GM18907 (cell line): ENCODE results near the gene CRISPLD2.
A peak's percentile ranks its signal among the peaks of the same experiment; 100 is the strongest.

Source experiments
- ATAC-seq: cut with Tn5 transposase; IDR thresholded peaks from one replicate; pipeline ENCODE4 v1.9.1; 2021; ENCODE audit warnings: mild to moderate bottlenecking, moderate library complexity; ENCODE audit not compliant: unreplicated experiment

Gene CRISPLD2

DNA sequence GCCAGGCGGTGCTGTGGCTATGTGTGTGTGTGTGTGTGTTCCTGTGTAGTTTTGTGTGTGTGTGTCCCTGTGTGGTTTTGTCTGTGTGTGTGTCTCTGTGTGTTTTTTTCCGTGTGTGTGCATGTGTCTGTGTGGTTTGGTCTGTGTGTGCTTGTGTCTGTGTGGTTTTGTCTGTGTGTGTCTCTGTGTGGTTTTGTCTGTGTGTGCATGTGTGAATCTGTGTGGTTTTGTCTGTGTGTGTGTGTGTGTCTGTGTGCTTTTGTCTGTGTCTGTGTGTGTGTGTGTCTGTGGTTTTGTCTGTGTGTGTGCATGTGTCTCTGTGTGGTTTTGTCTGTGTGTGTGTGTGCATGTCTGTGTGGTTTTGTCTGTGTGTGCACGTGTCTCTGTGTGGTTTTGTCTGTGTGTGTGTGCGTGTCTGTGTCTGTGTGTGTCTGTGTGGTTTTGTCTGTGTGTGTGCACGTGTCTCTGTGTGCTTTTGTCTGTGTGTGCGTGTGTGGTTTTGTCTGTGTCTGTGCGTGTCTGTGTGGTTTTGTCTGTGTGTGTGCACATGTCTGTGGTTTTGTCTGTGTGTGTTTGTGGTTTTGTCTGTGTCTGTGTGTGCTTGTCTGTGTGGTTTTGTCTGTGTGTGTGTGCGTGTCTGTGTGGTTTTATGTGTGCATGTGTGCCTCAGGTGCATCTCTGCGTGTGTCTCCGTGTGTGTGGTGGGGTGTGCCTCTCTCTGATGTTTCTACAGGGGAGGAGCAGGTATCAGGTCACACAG is 129.2 kb downstream of the CRISPLD2 start:
- ATAC-seq, result no peak

DNA sequence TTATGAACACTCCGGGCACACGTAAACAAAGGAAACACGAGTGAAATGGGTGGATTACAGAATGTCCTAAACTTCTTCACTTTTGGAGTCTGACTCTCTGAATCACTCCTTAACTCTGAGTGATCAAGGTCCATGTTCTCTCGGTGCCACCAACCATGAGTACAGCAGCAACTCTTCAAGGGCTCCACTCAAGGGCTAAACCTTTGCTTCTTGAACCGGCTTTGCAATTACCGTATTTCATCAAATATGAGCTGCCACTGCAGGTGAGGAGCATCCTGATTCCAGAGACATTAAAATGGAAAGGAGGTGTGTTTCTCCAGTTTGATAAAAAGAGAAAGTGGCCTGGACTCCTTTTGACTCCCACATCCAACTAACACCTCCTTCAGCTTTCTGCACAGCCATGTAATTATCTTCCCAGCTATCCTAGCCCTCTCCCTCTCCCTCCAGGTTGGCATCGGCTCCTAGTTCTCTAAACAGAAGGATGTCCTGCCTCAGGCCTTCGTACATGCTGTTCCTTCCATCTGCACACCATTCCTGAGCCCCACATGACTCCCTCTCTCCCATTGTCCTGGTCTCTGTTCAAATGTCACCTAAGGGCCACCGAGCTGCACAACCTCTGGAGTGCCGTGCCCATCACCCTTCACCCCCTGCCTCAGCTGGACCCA is 130.1 kb downstream of the CRISPLD2 start:
- ATAC-seq, result no peak

DNA sequence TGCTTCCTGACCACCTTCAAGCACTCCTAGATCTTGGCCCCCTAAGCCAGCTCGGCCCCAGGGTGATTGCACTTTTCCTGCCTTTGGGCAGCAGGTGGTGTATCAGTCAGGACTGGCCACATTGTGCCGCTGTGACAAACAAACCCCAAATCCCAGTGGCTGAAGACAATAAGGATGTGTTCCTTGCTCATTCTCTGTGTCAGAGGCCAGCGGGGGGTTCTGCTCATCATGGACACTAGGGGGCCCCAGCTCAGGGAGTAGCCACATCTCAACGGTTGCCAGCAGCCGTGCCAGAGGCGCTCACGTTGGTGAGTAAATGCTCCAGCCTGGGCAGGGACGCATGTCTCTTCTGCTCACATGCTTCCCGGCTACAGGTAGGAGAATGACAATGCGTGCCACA is 131.1 kb downstream of the CRISPLD2 start:
- no peak for ATAC-seq

DNA sequence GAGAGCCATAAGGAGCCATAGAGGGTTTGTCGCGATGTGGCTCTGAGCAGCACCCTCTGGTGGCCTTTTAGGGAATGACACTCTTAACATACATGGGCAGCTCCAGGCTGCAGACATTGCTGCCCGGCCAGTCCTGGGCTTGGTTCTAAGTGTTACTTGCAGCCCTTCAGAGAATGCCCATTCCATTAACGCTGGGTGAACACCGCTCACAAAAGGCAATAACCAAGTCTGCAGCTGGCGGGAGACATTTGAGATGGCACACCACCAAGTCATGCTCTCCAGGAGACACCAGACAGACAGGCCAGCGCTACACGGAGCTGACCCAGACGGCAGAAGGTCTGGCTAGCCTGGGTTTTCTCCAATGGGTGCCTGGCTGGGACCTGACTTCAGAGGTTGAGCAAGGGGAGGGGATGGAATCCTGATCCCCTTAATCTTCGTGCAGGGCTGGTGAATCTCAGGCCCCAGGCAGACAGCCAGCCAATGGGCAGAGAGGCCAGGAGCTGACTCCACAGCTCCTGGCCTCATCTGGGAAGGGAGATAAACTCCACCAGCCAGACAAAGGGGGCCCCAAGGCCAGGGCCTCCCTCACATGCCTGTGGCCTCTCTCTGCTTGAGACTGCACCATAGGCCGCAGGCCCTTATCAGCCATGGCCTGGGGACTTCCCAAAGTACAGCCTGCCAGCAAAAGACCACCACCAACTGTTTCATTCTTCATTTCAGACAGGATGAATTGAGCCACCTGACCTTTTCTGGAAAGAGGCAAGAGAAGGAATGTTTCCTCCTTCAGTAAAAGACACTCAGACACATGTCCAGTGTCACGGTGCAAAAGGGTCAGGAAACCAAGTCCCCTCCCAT is 132.8 kb downstream of the CRISPLD2 start:
- peak; percentile 68 for ATAC-seq

DNA sequence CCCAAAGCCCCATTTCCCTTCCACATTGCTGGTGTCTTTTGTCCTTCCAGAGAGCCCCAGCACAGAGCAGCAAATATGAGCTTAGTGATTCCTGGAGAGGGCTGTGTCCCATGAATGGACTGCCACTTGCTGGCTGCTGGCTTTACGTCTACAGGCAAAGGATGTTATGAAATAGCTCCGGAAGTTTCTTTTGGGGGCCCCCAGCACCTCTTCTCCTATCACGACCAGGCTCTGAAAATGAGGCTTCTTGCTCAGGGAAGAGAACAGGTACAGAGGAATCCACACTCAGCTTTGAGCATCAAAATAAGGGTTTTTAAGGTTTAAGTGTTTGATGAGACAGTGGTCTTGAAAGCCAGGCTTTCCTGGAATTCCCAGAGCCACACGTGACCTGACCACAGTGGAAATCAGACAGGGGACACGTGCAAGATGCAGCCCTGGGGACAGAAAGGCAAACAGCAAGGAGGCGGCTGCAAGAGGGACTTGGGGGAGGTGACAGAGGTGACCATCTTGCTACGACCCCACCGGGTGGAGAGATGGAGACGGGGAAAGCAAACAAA is 133.5 kb downstream of the CRISPLD2 start:
- ATAC-seq, result no peak

DNA sequence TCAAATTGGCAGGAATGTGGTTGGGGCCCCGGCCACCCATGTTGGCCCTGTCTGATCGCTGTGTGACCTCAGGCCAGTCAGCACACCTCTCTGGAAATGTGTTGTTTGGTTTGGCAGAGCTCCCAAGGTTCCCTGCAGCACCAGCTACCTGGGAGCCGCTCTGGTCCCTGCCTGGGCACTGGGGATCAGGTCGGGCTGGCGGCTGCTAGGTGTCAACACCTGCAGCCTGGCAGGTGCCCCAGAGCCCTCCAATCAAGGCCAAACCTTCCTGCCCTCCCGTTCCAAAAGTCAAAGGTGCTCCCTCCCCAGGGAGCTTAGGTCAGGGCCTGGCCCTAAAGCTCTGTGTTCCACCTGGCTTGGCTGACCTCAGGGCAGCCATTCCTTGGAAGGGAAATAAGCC is 135.6 kb downstream of the CRISPLD2 start:
- ATAC-seq, result no peak

DNA sequence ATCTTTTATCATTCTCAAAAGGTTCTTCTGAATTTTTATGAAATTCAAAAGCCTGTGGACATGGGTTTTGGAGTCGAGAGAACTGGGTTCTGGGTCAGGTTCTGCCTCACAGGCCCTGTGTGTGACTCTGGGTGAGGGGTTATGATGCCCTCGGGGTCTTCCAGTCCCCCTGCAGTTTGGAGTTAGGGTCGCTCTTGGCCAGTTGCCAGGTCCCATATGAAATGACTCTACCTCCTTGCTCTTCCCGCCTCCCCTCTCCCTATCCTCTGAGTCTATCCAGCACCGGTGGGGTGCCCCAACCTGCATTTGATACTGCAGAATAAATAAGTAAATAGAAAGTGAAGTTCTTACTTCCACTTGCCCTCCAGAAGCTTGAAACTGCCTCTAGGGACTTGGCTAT is 137.4 kb downstream of the CRISPLD2 start:
- no peak for ATAC-seq

DNA sequence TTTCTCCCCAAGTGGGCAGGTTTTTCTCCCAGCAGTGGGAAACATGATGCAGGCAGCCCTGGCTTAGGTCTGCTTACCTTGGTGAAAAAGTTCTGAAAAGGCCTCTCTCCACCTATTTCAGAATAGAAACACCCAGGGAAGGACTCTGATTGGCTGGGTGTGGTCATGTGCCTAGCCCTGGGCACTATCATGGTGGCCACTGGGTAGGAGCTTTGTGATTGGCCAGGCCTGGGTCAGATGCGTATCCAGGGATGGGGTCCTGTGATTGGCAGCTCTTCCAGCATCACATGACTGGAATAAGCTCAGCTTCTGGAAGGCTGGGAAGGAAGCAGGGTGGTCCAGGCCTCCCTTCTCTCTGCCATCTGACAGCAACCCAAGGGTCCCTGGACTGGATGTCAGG is 138.0 kb downstream of the CRISPLD2 start:
- no peak for ATAC-seq
